ENCODE data around the gene TRPT1. TPM values are rescaled to one million over a fixed set of nuclear protein-coding genes. Genes with fewer than 3 reads are reported as not detected.

The TRPT1 gene
- total and polyA plus RNA-seq, 9 of the 15 experiments (the other 6 are each of a cell fraction or from before 2014, with no cell fraction given) = 4.6 to 41.7 (median 23.1) TPM

DNA sequence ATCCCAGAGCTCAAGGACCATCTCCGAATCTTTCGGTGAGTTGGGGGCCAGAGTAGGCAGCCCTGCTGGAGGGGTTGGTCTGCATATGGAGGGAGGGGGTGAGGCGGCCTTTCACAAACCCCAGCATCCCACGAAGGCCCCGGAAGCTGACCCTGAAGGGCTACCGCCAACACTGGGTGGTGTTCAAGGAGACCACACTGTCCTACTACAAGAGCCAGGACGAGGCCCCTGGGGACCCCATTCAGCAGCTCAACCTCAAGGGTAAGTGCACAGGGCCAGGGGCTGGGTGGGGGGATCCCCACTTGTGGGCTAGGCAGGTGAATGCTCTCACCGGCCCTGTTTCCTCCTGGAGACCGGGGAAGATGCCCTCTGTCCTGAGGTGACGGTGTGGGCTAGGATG lies 6.2 kb downstream of the TRPT1 start:
- ChIA-PET CTCF (ENCODE audit: low intra/inter-chr PET ratio) (no interaction called here), POLR2A (interaction anchor here (0.8 to 7.0 kb wide), 2 partner anchors 13 to 19 kb away, joined by 4 to 57 read pairs; partner anchors contain the start of gene FERMT3)
- TF ChIP-seq POLR2AphosphoS5 (IDR thresholded peaks at IDR 0.05; ENCODE audit: control insufficient read depth, insufficient read depth, low read depth, low read length) (peak; percentile 0; the same call in 1 of the 2 replicates), ZBTB26 (CRISPR knock-in tag; IDR thresholded peaks at IDR 0.05) (no peak), ZNF79 (CRISPR knock-in tag; IDR thresholded peaks at IDR 0.05; ENCODE audit: low read depth) (no peak), FOXK2 (conservative IDR thresholded peaks at IDR 0.05 in 1 of 2, IDR thresholded peaks at IDR 0.05 in 1 of 2; ENCODE audit: low read depth in 2 of 2) (no peak)
- TF ChIP-seq, protein P1, sequence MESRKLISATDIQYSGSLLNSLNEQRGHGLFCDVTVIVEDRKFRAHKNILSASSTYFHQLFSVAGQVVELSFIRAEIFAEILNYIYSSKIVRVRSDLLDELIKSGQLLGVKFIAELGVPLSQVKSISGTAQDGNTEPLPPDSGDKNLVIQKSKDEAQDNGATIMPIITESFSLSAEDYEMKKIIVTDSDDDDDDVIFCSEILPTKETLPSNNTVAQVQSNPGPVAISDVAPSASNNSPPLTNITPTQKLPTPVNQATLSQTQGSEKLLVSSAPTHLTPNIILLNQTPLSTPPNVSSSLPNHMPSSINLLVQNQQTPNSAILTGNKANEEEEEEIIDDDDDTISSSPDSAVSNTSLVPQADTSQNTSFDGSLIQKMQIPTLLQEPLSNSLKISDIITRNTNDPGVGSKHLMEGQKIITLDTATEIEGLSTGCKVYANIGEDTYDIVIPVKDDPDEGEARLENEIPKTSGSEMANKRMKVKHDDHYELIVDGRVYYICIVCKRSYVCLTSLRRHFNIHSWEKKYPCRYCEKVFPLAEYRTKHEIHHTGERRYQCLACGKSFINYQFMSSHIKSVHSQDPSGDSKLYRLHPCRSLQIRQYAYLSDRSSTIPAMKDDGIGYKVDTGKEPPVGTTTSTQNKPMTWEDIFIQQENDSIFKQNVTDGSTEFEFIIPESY (CRISPR knock-in tag; IDR thresholded peaks at IDR 0.05) = peak; percentile 64; the same call in 1 of the 2 replicates
- peaks cover 4% of the 10 kb centered on the region for H3K9me1 ChIP-seq (ENCODE audit: control insufficient read depth, insufficient read depth, low read length)
- H3K79me2 ChIP-seq (ENCODE audit: control insufficient read depth, insufficient read depth, low read length) = no peaks in the 10 kb centered on the region
- H3K9me3 ChIP-seq (replicated peaks; ENCODE audit: control insufficient read depth, insufficient read depth, low read depth, low read length) = no peaks in the 10 kb centered on the region
- peak overlapping the region in 1 of 2 experiments; percentile 45; a peak in 1 of 4 replicates for H3K9ac ChIP-seq (ENCODE audit: insufficient read depth in 1 of 2, low read depth in 2 of 2, low read length in 2 of 2)
- ATAC-seq (no peak), FAIRE-seq (no peak), DNase-seq (ENCODE audit: extremely low read depth in 1 of 4, low spot score in 3 of 4) (no peak)
- H3K4me3 ChIP-seq = no peak overlapping the region
- peaks cover 82% of the 10 kb centered on the region for H3K36me3 ChIP-seq (ENCODE audit: control insufficient read depth, insufficient read depth, low read length)
- H3K27me3 ChIP-seq (ENCODE audit: control insufficient read depth in 2 of 2, insufficient read depth in 2 of 2, low read length in 2 of 2) = no peaks in the 10 kb centered on the region
- H2AFZ ChIP-seq (ENCODE audit: low read depth, low read length) = no peak overlapping the region
- H3K4me2 ChIP-seq (ENCODE audit: insufficient read depth, low read length) = no peak overlapping the region
- BruUV-seq (replicated peaks) = no TSS peak
- H3K27ac ChIP-seq (ENCODE audit: extremely low read depth, low read depth, low read length) = no peak overlapping the region
- peaks cover 0 to 32% of the 10 kb centered on the region in 2 experiments; a peak in 3 of 5 replicates for H3K4me1 ChIP-seq (replicated peaks in 1 of 2; ENCODE audit: control insufficient read depth in 2 of 2, insufficient read depth in 2 of 2, low read length in 2 of 2)
- intact Hi-C loops (cut with micrococcal nuclease) = no loop called here
- in situ Hi-C loops (cut with MboI) = no loop called here
- no peaks in the 10 kb centered on the region for H4K20me1 ChIP-seq (replicated peaks; ENCODE audit: control insufficient read depth, insufficient read depth, low read length)
- 92% methylated on average over 9 of the region's 10 CpGs for WGBS (ENCODE audit: insufficient coverage, low coverage, missing lambda C conversion rate)
